Heart left ventricle (tissue), 16 donors: ENCODE measurements around the gene FER1L5. TPM values are rescaled to one million over a fixed set of nuclear protein-coding genes. Genes with fewer than 3 reads are reported as not detected.

Experiments
- ATAC-seq, 4 donors: fragments of 200-7000 bp; cut with Tn5 transposase; one replicate each; pipeline ENCODE4 v1.9.1; 2020 to 2022; ENCODE audit warnings: moderate library complexity in 4 of 4, mild to moderate bottlenecking in 3 of 4, moderate number of reproducible peaks in 1 of 4
- DNase-seq, 5 donors: peaks; one replicate each; pipeline ENCODE4 v3.0.0-alpha.2; 2020
- H3K27ac ChIP-seq, 12 donors: fragments of 200-600 bp; sonication (generic) in 4 of 12; one replicate each; pipeline versions ENCODE4 v1.5.0 to v1.8.0; 2016 to 2022; ENCODE audit warnings: mild to moderate bottlenecking in 2 of 12
- H3K27me3 ChIP-seq, 9 donors: fragments of 200-600 bp; sonication (generic) in 2 of 9; one replicate each; pipeline versions ENCODE4 v1.5.1 to v1.8.0; 2016 to 2022; ENCODE audit warnings: mild to moderate bottlenecking in 3 of 9
- H3K36me3 ChIP-seq, 9 donors: fragments of 200-600 bp; sonication (generic) in 2 of 9; one replicate each; pipeline versions ENCODE4 v1.5.0 to v1.8.0; 2018 to 2022; ENCODE audit warnings: mild to moderate bottlenecking in 2 of 9
- H3K4me1 ChIP-seq, 12 donors: fragments of 200-600 bp; sonication (generic) in 4 of 12; one replicate each; pipeline versions ENCODE4 v1.5.0 to v1.8.0; 2016 to 2022; ENCODE audit warnings: mild to moderate bottlenecking in 3 of 12
- H3K4me3 ChIP-seq, 12 donors: fragments of 200-600 bp; sonication (generic) in 4 of 12; one replicate each; pipeline versions ENCODE4 v1.5.0 to v1.8.0; 2017 to 2022; ENCODE audit warnings: mild to moderate bottlenecking in 9 of 12, moderate library complexity in 4 of 12
- H3K9me3 ChIP-seq, 12 donors: fragments of 200-600 bp; sonication (generic) in 4 of 12; one replicate each; pipeline versions ENCODE4 v1.5.0 to v1.8.0; 2016 to 2022; ENCODE audit warnings: mild to moderate bottlenecking in 1 of 12
- POLR2A ChIP-seq, 2 donors: fragments of 450-650 bp; IDR thresholded peaks; one replicate each; pipeline ENCODE4 v1.6.1; 2017; ENCODE audit warnings: antibody characterized with exemption in 2 of 2, mild to moderate bottlenecking in 2 of 2, moderate library complexity in 2 of 2
- WGBS, 4 donors: extraction: QIAGEN DNeasy Blood & Tissue Kit in 2 of 4; methylation state at CpG; one replicate each; pipeline versions ENCODE4 v1.1.5 to v1.1.7; 2013 to 2018; 5-methylcytosine and 5-hydroxymethylcytosine counted together
- intact Hi-C, 10 donors: fragments of 100-400 bp; cut with DNase I; formaldehyde crosslinking; loops; one replicate each; pipeline versions ENCODE4 v1.11.1 to v1.14.2; 2022
- polyA plus RNA-seq, 2 donors: library from polyadenylated mRNA; stranded (reverse); fragments of 200-250 nt; gene quantifications; one replicate each; pipeline ENCODE4 v1.2.3, GENCODE V29; 2013
- total RNA-seq, 9 donors: library from RNA; depleted of rRNA in 2 of 9; stranded (reverse); fragments of >200 nt in 2 of 9; fragmentation: NEBNext Ultra II Directional in 3 of 9; extraction: Animal tissue kit (Norgen Biotek cat#: 25700) in 3 of 9; gene quantifications; one replicate each; pipeline versions ENCODE4 v1.1.0 to v1.2.4, GENCODE V29; 2016 to 2023
- TF ChIP-seq, protein P1 (sequence below), 12 donors: fragments of 200-600 bp; sonication (generic) in 4 of 12; IDR thresholded peaks; one replicate each; pipeline versions ENCODE4 v1.5.0 to v1.8.0; 2018 to 2022; ENCODE audit warnings: antibody characterized with exemption in 12 of 12, mild to moderate bottlenecking in 5 of 12
- donor health status: ischemic (EF 13 %, LVEDD 7.1; RV severe dilation, severe dysfunction).
- donor health status: healthy with polysubstance abuse.
- donor health status: DM: no; HTN: yes; CAD: no.
- donor health status: DM: no; HTN: no; CAD: no.
- donor health status: ischemic (EF 25% LVEDD 6.9; RV normal size, moderate dysfunction).
- donor health status: ischemic (EF 25% LVEDD 5.7; RV mildly dilated, moderate dysfunction).
- donor health status: healthy.
- donor health status: DM: yes; HTN: yes; CAD: no.
- donor health status: ischemic (EF 35%, LVEDD 5.7; RV mildly dilated, moderate dysfunction).
- donor health status: nonischemic (EF 11% LVEDD 7.7; RV severe dilation, severe dysfunction).
- donor health status: DM: yes; HTN: yes; CAD: no.
- donor health status: PGD.
- donor health status: ischemic (EF 29% LVEDD 5.4; RV normal size, mild dysfunction).
- donor health status: nonischemic (EF 23%, LVEDD 6.1; RV moderate dilation, normal function).

FER1L5 gene
- total and polyA plus RNA-seq, 11 donors = 0.01 to 0.15 (median 0.07) TPM; not detected in 7

DNA sequence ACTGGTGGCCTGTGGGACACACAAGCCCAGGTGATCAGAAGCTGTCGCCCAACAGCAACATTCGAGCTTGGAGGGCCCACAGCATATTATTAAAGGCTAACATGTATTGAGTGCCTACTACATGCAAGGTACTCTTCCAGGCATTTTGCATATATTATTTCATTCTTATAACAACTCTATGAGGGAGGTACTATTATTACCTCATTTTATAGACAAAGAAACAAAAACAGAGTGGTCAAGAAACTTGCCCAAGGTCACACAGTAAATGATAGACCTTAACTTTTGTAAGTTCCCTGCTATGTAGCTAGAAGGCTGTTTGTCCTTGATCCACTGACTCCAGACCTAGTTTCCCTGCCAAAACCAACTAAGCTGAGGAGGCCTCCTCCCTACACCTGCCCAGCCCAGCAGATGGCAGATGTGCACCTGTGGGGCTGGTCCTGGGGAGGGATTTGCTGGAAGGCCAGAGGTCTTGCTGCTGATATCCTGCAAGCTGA lies 40.2 kb upstream of the FER1L5 start:
- peaks cover 0 to 24% (median 7%) of the 10 kb centered on the region in 12 donors for H3K4me1 ChIP-seq
- no peak overlapping the region for H3K27ac ChIP-seq
- TF ChIP-seq, protein P1, sequence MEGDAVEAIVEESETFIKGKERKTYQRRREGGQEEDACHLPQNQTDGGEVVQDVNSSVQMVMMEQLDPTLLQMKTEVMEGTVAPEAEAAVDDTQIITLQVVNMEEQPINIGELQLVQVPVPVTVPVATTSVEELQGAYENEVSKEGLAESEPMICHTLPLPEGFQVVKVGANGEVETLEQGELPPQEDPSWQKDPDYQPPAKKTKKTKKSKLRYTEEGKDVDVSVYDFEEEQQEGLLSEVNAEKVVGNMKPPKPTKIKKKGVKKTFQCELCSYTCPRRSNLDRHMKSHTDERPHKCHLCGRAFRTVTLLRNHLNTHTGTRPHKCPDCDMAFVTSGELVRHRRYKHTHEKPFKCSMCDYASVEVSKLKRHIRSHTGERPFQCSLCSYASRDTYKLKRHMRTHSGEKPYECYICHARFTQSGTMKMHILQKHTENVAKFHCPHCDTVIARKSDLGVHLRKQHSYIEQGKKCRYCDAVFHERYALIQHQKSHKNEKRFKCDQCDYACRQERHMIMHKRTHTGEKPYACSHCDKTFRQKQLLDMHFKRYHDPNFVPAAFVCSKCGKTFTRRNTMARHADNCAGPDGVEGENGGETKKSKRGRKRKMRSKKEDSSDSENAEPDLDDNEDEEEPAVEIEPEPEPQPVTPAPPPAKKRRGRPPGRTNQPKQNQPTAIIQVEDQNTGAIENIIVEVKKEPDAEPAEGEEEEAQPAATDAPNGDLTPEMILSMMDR (IDR thresholded peaks at IDR 0.05) = no peak
- TF ChIP-seq POLR2A (IDR thresholded peaks at IDR 0.05) = no peak
- peaks cover 0 to 100% (median 98%) of the 10 kb centered on the region in 9 donors for H3K36me3 ChIP-seq
- H3K4me3 ChIP-seq = no peak overlapping the region
- H3K27me3 ChIP-seq = no peaks in the 10 kb centered on the region
- 90 to 96% (median 95%) methylated on average over 2 of the region's 2 CpGs for WGBS, 4 donors
- ATAC-seq = peak in 1 of 4 donors; percentile 10
- no peaks in the 10 kb centered on the region for H3K9me3 ChIP-seq
- no peak for DNase-seq
- intact Hi-C loops = no loop called here

GRCh38 chr2:96604104-96604503 lies 38.5 kb upstream of the FER1L5 start:
- TF ChIP-seq, protein P1 (IDR thresholded peaks at IDR 0.05) = no peak
- no peak for TF ChIP-seq POLR2A (IDR thresholded peaks at IDR 0.05)
- WGBS, 4 donors = 88 to 97% (median 94%) methylated on average over 1 to 2 of the region's 2 CpGs
- ATAC-seq = no peak
- peaks cover 0 to 100% (median 100%) of the 10 kb centered on the region in 9 donors for H3K36me3 ChIP-seq
- intact Hi-C loops = no loop called here
- H3K27me3 ChIP-seq = no peaks in the 10 kb centered on the region
- DNase-seq = no peak
- H3K9me3 ChIP-seq = no peaks in the 10 kb centered on the region
- no peak overlapping the region for H3K27ac ChIP-seq
- H3K4me3 ChIP-seq = no peak overlapping the region
- H3K4me1 ChIP-seq = peaks cover 0 to 30% (median 12%) of the 10 kb centered on the region in 12 donors

DNA sequence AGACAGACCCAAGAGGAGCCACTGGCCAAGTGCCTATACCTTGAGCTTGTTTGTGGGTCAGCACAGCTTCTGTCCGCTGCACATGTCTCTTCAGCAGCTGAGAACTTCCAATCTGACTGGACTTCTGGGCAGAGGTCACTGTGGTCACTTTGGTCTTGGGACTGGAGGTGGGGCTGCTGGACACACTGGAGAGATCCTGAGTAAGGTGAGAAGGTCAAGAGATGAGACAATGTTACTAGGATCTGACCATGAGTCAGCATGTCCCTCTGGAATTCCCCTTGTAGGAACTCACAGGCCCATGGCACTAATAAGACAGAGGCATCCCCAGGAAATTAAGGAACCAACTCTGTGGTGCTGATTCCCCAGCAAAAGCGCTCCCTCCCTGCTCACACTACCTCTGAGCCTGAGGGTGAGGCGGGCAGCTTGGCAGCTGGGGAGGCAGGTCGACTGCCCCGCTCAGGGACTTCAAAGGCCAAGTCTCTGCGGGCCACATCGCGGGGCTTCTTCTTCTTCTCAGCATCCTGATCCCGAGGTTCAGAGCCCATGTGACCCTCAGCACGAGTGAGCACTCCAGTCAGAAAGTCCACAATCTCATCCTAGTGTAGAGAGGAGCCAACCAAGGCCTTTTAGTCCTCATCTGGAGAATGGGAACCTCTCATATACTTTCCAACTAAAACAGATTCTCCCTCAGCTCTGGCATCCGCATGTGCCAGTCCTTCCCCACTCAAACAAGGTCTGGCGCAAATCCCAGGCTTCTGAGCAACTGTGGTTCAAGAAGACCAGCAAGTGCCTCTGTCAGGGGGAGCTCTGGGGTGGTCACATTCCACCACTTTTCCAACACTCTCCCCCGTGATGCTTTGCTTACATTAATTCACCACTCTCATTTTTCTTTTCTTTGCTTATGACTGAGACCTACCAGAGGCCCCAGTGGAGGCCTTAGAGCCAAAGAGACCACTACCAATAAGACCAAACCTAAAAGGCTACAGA lies 33.8 kb upstream of the FER1L5 start:
- no peak for DNase-seq
- H3K4me1 ChIP-seq = peaks cover 0 to 25% (median 14%) of the 10 kb centered on the region in 12 donors
- ATAC-seq = peak in 3 of 4 donors; percentile 18 to 50 (median 42)
- 81 to 86% (median 84%) methylated on average over 10 to 13 of the region's 13 CpGs for WGBS, 4 donors
- H3K4me3 ChIP-seq = no peak overlapping the region
- intact Hi-C loops = no loop called here
- H3K9me3 ChIP-seq = no peaks in the 10 kb centered on the region
- no peaks in the 10 kb centered on the region for H3K27me3 ChIP-seq
- H3K27ac ChIP-seq = peak overlapping the region in 2 of 12 donors; percentile 3 to 7
- peaks cover 4 to 100% (median 99%) of the 10 kb centered on the region in 9 donors for H3K36me3 ChIP-seq
- TF ChIP-seq POLR2A (IDR thresholded peaks at IDR 0.05) = no peak
- TF ChIP-seq, protein P1 (IDR thresholded peaks at IDR 0.05) = no peak

DNA sequence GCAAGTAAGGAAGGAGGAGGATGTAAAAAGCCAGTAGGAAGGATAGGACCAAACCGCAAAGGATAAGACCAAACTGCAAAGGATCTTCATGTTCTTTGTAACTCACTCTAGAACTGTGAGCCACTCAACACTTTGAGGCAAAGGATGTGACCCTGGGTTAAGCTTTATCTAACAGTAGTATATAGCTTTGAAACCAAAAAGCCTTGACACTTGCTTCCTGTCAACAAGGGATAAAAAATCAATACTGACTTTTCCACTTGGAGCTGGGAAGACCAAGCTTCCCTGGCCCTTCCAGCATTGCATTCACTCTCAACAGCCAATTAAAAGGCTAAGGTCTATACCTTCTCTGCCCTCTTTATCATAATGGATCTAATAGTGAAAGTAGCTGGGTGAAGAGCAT lies 26.4 kb upstream of the FER1L5 start:
- DNase-seq (no peak), ATAC-seq (no peak)
- H3K27ac ChIP-seq = peak overlapping the region in 1 of 12 donors; percentile 83
- peaks cover 0 to 33% (median 12%) of the 10 kb centered on the region in 12 donors for H3K4me1 ChIP-seq
- intact Hi-C loops = no loop called here
- no peak overlapping the region for H3K4me3 ChIP-seq
- no peaks in the 10 kb centered on the region for H3K9me3 ChIP-seq
- H3K27me3 ChIP-seq = no peaks in the 10 kb centered on the region
- TF ChIP-seq POLR2A (IDR thresholded peaks at IDR 0.05) = no peak
- TF ChIP-seq, protein P1 (IDR thresholded peaks at IDR 0.05) = no peak
- WGBS, 4 donors = 60 to 88% (median 80%) methylated on average over 1 of the region's 1 CpG
- H3K36me3 ChIP-seq = peaks cover 4 to 98% (median 79%) of the 10 kb centered on the region in 9 donors
